ENCODE measurements around the gene CDH20. TPM values are rescaled to one million over a fixed set of nuclear protein-coding genes. Genes with fewer than 3 reads are reported as not detected.

Gene CDH20
- total RNA-seq, 4 donors from 2014 or later = 0.14 TPM; not detected in 3

- 66 to 85% methylated on average over 2 to 3 of the region's 3 CpGs for WGBS, 2 donors (ENCODE audit: low coverage in 1 of 2)
- Histone ChIP-seq H3K9me3 (peaks cover 0 to 5% of the 10 kb centered on the region in 2 donors), H3K27ac (no peak overlapping the region), H3K27me3 (peaks cover 3% of the 10 kb centered on the region), H3K4me1 (no peaks in the 10 kb centered on the region), H3K36me3 (no peaks in the 10 kb centered on the region), H3K4me3 (no peak overlapping the region)
- DNase-seq = no peak
- in situ Hi-C loops (cut with MboI; ENCODE audit: low pct_ligation_motif_present in 1 of 4, low pct_unique_long_range_greater_than_20kb in 1 of 4, low sequenced_read_pairs in 3 of 4) (loop anchor here (10.0 to 25.0 kb wide), 4 partner anchors 312 to 562 kb away; partner anchors contain the start of gene RNF152 (in 2 of the 4)), intact Hi-C loops (cut with DNase I; ENCODE audit: low total_unique reads) (loop anchor here (10.0 kb wide), 1 partner anchor 59 kb away; no protein-coding TSS in a partner anchor)
- no peak for TF ChIP-seq EP300 (IDR thresholded peaks at IDR 0.05; ENCODE audit: low read depth)
- TF ChIP-seq, protein P1, sequence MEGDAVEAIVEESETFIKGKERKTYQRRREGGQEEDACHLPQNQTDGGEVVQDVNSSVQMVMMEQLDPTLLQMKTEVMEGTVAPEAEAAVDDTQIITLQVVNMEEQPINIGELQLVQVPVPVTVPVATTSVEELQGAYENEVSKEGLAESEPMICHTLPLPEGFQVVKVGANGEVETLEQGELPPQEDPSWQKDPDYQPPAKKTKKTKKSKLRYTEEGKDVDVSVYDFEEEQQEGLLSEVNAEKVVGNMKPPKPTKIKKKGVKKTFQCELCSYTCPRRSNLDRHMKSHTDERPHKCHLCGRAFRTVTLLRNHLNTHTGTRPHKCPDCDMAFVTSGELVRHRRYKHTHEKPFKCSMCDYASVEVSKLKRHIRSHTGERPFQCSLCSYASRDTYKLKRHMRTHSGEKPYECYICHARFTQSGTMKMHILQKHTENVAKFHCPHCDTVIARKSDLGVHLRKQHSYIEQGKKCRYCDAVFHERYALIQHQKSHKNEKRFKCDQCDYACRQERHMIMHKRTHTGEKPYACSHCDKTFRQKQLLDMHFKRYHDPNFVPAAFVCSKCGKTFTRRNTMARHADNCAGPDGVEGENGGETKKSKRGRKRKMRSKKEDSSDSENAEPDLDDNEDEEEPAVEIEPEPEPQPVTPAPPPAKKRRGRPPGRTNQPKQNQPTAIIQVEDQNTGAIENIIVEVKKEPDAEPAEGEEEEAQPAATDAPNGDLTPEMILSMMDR (IDR thresholded peaks at IDR 0.05) = no peak
- no peak for TF ChIP-seq POLR2A (IDR thresholded peaks at IDR 0.05)
- TF ChIP-seq POLR2AphosphoS5 (IDR thresholded peaks at IDR 0.05) = no peak
Observed at GRCh38 chr18:61575419-61575818, 242.2 kb downstream of the CDH20 start.

- no peak overlapping the region for H3K4me3 ChIP-seq
- no peak for TF ChIP-seq POLR2A (IDR thresholded peaks at IDR 0.05)
- TF ChIP-seq, protein P1 (IDR thresholded peaks at IDR 0.05) = no peak
- no peak for TF ChIP-seq POLR2AphosphoS5 (IDR thresholded peaks at IDR 0.05)
- TF ChIP-seq EP300 (IDR thresholded peaks at IDR 0.05; ENCODE audit: low read depth) = no peak
- intact Hi-C loops (cut with DNase I; ENCODE audit: low total_unique reads) = loop anchor here (10.0 kb wide), 1 partner anchor 56 kb away; no protein-coding TSS in a partner anchor
- peaks cover 0 to 21% (median 12%) of the 10 kb centered on the region in 4 donors for H3K4me1 ChIP-seq
- no peak overlapping the region for H3K27ac ChIP-seq
- peaks cover 3% of the 10 kb centered on the region for H3K27me3 ChIP-seq
- H3K36me3 ChIP-seq = no peaks in the 10 kb centered on the region
- DNase-seq = no peak
- WGBS, 2 donors (ENCODE audit: low coverage in 1 of 2) = 80 to 83% methylated on average over 2 of the region's 2 CpGs
- H3K9me3 ChIP-seq = no peaks in the 10 kb centered on the region
- in situ Hi-C loops (cut with MboI; ENCODE audit: low pct_ligation_motif_present in 1 of 4, low pct_unique_long_range_greater_than_20kb in 1 of 4, low sequenced_read_pairs in 3 of 4) = loop anchor here (10.0 to 25.0 kb wide), 4 partner anchors 308 to 558 kb away; partner anchors contain the start of gene RNF152 (in 2 of the 4)
Observed at GRCh38 chr18:61578846-61579245, 245.6 kb downstream of the CDH20 start.

DNA sequence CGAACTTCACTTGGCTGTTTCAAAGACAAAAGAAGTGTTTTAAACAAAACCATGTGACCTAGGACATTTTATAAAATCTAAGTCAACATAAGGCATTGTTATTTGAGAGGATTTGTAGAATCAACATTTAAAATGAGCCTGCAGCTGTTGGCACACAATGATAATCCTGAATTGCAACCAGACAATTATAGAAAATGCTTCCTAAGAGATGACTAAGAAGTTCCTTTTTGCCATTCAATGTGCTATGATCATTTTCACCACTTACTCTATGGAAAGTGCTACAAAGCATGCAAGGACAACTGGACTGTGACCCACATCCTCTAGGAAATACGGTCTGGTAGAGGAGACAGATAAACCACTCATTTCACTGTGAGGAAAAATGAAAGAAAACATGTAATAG, 246.4 kb downstream of the CDH20 start:
- H3K9me3 ChIP-seq = no peaks in the 10 kb centered on the region
- in situ Hi-C loops (cut with MboI; ENCODE audit: low pct_ligation_motif_present in 1 of 4, low pct_unique_long_range_greater_than_20kb in 1 of 4, low sequenced_read_pairs in 3 of 4) = loop anchor here (10.0 to 25.0 kb wide), 4 partner anchors 308 to 558 kb away; partner anchors contain the start of gene RNF152 (in 2 of the 4)
- DNase-seq = no peak
- H3K4me1 ChIP-seq = peaks cover 0 to 21% (median 12%) of the 10 kb centered on the region in 4 donors
- 35 to 39% methylated on average over 2 of the region's 2 CpGs for WGBS, 2 donors (ENCODE audit: low coverage in 1 of 2)
- TF ChIP-seq, protein P1 (IDR thresholded peaks at IDR 0.05) = no peak
- no peak for TF ChIP-seq POLR2A (IDR thresholded peaks at IDR 0.05)
- intact Hi-C loops (cut with DNase I; ENCODE audit: low total_unique reads) = loop anchor here (10.0 kb wide), 1 partner anchor 55 kb away; no protein-coding TSS in a partner anchor
- H3K27me3 ChIP-seq = peaks cover 3% of the 10 kb centered on the region
- H3K36me3 ChIP-seq = no peaks in the 10 kb centered on the region
- no peak overlapping the region for H3K27ac ChIP-seq
- H3K4me3 ChIP-seq = no peak overlapping the region

DNA sequence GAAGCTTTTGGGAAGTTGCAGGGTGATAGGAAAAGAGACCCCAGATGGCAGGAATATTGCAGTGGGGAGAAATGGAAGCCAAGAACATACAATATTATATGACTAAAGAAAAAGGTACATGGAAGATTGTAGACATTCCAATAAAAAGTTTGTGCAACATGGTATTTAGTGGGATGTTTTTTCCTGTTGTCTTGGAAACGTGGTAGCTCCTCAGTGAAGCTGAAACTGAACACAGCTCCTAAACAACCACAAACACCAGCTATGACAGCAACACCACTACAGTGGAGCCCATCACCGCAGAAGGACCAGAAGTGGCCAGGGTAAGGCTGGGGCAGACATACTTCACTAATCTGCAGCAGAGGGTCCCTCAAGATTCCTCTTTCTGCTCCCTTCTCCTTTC, 246.8 kb downstream of the CDH20 start:
- no peak for TF ChIP-seq POLR2AphosphoS5 (IDR thresholded peaks at IDR 0.05)
- no peak for TF ChIP-seq POLR2A (IDR thresholded peaks at IDR 0.05)
- TF ChIP-seq EP300 (IDR thresholded peaks at IDR 0.05; ENCODE audit: low read depth) = no peak
- TF ChIP-seq, protein P1 (IDR thresholded peaks at IDR 0.05) = no peak
- no peak overlapping the region for H3K4me3 ChIP-seq
- H3K4me1 ChIP-seq = peaks cover 0 to 21% (median 12%) of the 10 kb centered on the region in 4 donors
- peaks cover 3% of the 10 kb centered on the region for H3K27me3 ChIP-seq
- DNase-seq = no peak
- no peak overlapping the region for H3K27ac ChIP-seq
- 62 to 66% methylated on average over 2 of the region's 2 CpGs for WGBS, 2 donors (ENCODE audit: low coverage in 1 of 2)
- no peaks in the 10 kb centered on the region for H3K36me3 ChIP-seq
- in situ Hi-C loops (cut with MboI; ENCODE audit: low pct_ligation_motif_present in 1 of 4, low pct_unique_long_range_greater_than_20kb in 1 of 4, low sequenced_read_pairs in 3 of 4) = loop anchor here (10.0 to 25.0 kb wide), 4 partner anchors 307 to 557 kb away; partner anchors contain the start of gene RNF152 (in 3 of the 4)
- intact Hi-C loops (cut with DNase I; ENCODE audit: low total_unique reads) = no loop called here
- no peaks in the 10 kb centered on the region for H3K9me3 ChIP-seq

Data from transverse colon (tissue), 4 donors.